ENCODE measurements around the gene CNTNAP2. TPM values are rescaled to one million over a fixed set of nuclear protein-coding genes. Genes with fewer than 3 reads are reported as not detected.

The CNTNAP2 gene
- total RNA-seq, 6 experiments from 2014 or later, result 1.8 to 8.1 (median 3.9) TPM

DNA sequence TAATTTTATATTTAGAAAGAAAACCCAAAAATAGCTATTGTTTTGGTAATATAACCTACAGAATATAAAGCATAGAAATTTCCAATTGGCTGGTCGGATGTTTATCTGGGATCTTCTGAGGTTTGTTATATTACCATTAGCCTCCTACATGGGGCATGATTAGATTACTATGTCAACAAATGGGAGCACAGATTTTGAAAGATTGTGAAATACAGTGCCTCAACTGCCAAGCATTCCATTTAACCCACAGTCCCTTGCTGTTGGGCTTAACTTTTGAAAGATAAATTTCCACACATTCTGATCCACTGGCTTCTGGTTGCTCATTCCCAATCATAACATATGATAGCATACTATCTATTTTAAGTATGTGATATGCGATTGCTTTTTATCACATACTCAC, 2018.5 kb downstream of the CNTNAP2 start:
- peak in 3 of 4 donors; percentile 44 to 55 (median 49) for ATAC-seq
- Histone ChIP-seq H3K36me3 (no peaks in the 10 kb centered on the region), H3K27me3 (no peaks in the 10 kb centered on the region), H3K4me3 (no peak overlapping the region), H3K4me1 (no peaks in the 10 kb centered on the region), H3K9me3 (no peaks in the 10 kb centered on the region), H3K27ac (no peak overlapping the region)
- TF ChIP-seq POLR2A (IDR thresholded peaks at IDR 0.05), result no peak
- TF ChIP-seq CTCF (IDR thresholded peaks at IDR 0.05), result no peak
- intact Hi-C loops (cut with DNase I), result no loop called here
- DNase-seq, result no peak
- WGBS (ENCODE audit: insufficient coverage, low coverage, low lambda C conversion rate, missing lambda C conversion rate), result 58% methylated on average over 2 of the region's 2 CpGs

GRCh38 chr7:148135997-148136396, 2019.4 kb downstream of the CNTNAP2 start:
- Histone ChIP-seq H3K4me3 (no peak overlapping the region), H3K27me3 (no peaks in the 10 kb centered on the region), H3K9me3 (no peaks in the 10 kb centered on the region), H3K4me1 (no peaks in the 10 kb centered on the region), H3K36me3 (no peaks in the 10 kb centered on the region), H3K27ac (no peak overlapping the region)
- TF ChIP-seq CTCF (IDR thresholded peaks at IDR 0.05) (no peak), POLR2A (IDR thresholded peaks at IDR 0.05) (no peak)
- no peak for DNase-seq
- intact Hi-C loops (cut with DNase I), result no loop called here
- 58% methylated on average over 2 of the region's 3 CpGs for WGBS (ENCODE audit: insufficient coverage, low coverage, low lambda C conversion rate, missing lambda C conversion rate)
- ATAC-seq, result no peak

- DNase-seq (no peak), ATAC-seq (peak; percentile 73 to 82 (median 74))
- WGBS (ENCODE audit: insufficient coverage, low coverage, low lambda C conversion rate, missing lambda C conversion rate), result 30% methylated on average over 4 of the region's 4 CpGs
- Histone ChIP-seq H3K4me1 (no peaks in the 10 kb centered on the region), H3K9me3 (no peaks in the 10 kb centered on the region), H3K4me3 (no peak overlapping the region), H3K27ac (no peak overlapping the region), H3K27me3 (no peaks in the 10 kb centered on the region), H3K36me3 (no peaks in the 10 kb centered on the region)
- no peak for TF ChIP-seq POLR2A (IDR thresholded peaks at IDR 0.05)
- peak; percentile 36 to 69 (median 64) for TF ChIP-seq CTCF (IDR thresholded peaks at IDR 0.05)
- intact Hi-C loops (cut with DNase I), result no loop called here
Observed at GRCh38 chr7:148142660-148143248, 2026.2 kb downstream of the CNTNAP2 start.

DNA sequence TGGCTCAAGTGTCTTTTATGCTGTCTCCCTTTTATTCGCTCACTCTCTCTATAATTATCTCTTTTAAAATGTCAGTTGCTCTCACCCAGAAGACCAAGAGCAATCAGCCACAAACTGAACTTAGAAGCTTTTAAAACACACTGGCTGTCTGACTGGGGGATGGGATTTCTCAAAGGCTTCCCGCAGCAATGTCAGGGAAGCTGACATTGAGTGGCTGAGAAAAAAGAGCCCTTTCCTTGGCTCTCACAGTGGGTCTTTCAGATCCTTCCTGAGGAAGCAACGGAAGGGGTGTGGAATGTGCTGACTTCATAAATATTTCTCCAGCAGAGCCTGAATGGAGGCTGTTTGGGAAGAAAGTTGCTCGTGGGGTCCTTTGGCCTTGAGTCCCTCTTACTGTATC, 2028.2 kb downstream of the CNTNAP2 start:
- DNase-seq (no peak), ATAC-seq (no peak)
- H3K36me3 ChIP-seq, result no peaks in the 10 kb centered on the region
- H3K27me3 ChIP-seq, result no peaks in the 10 kb centered on the region
- no peak for TF ChIP-seq POLR2A (IDR thresholded peaks at IDR 0.05)
- no peak for TF ChIP-seq CTCF (IDR thresholded peaks at IDR 0.05)
- intact Hi-C loops (cut with DNase I), result no loop called here
- H3K4me1 ChIP-seq, result no peaks in the 10 kb centered on the region
- H3K27ac ChIP-seq, result no peak overlapping the region
- H3K4me3 ChIP-seq, result no peak overlapping the region
- WGBS (ENCODE audit: insufficient coverage, low coverage, low lambda C conversion rate, missing lambda C conversion rate), result 29% methylated on average over 4 of the region's 4 CpGs
- no peaks in the 10 kb centered on the region for H3K9me3 ChIP-seq

GRCh38 chr7:148146346-148146745, 2029.7 kb downstream of the CNTNAP2 start:
- no peak for DNase-seq
- Histone ChIP-seq H3K4me1 (no peaks in the 10 kb centered on the region), H3K27me3 (no peaks in the 10 kb centered on the region), H3K36me3 (no peaks in the 10 kb centered on the region), H3K4me3 (no peak overlapping the region), H3K9me3 (no peaks in the 10 kb centered on the region), H3K27ac (no peak overlapping the region)
- no peak for ATAC-seq
- WGBS (ENCODE audit: insufficient coverage, low coverage, low lambda C conversion rate, missing lambda C conversion rate), result 82% methylated on average over 2 of the region's 2 CpGs
- TF ChIP-seq POLR2A (IDR thresholded peaks at IDR 0.05) (no peak), CTCF (IDR thresholded peaks at IDR 0.05) (no peak)
- intact Hi-C loops (cut with DNase I), result no loop called here
